NT2/D1 (cell line): ENCODE data around the gene ZP2.
"Not testable (repeated sequence)": the region's sequence is repeated elsewhere in the genome, so short reads cannot be mapped to it uniquely, and the experiment has no call there.

ENCODE experiments used
- DNase-seq: peaks from one replicate; pipeline ENCODE4 v3.0.0-alpha.2; 2011; ENCODE audit warnings: low read depth, low spot score
- H3K27me3 ChIP-seq: 2 replicates; pipeline ENCODE4 v1.6.0; 2011; ENCODE audit warnings: mild to moderate bottlenecking; ENCODE audit not compliant: insufficient read length, insufficient read depth
- H3K36me3 ChIP-seq: 2 replicates; pipeline ENCODE4 v1.6.1; 2011; ENCODE audit warnings: mild to moderate bottlenecking, low read length, mixed read lengths; ENCODE audit not compliant: insufficient read depth, insufficient read length
- H3K4me1 ChIP-seq: 2 replicates; pipeline ENCODE4 v1.5.1; 2011; ENCODE audit not compliant: insufficient read depth, insufficient read length
- H3K4me3 ChIP-seq: 2 replicates; pipeline ENCODE4 v1.5.1; 2011; ENCODE audit warnings: low read depth; ENCODE audit not compliant: insufficient read length
- H3K9ac ChIP-seq: 2 replicates; pipeline ENCODE4 v1.6.0; 2011; ENCODE audit warnings: low read depth; ENCODE audit not compliant: insufficient read length
- H3K9me3 ChIP-seq: 2 replicates; pipeline ENCODE4 v1.5.1; 2011; ENCODE audit warnings: mild to moderate bottlenecking, low read length; ENCODE audit not compliant: insufficient read depth
- SUZ12 ChIP-seq: IDR thresholded peaks from 2 replicates; pipeline ENCODE4 v1.6.1; 2011; ENCODE audit not compliant: insufficient read length, insufficient read depth; ENCODE audit errors: extremely low read depth
- YY1 ChIP-seq: IDR thresholded peaks from 2 replicates; pipeline ENCODE4 v1.6.1; 2011; ENCODE audit not compliant: insufficient read length, insufficient read depth
- ZNF274 ChIP-seq: IDR thresholded peaks from 2 replicates; pipeline ENCODE4 v1.6.1; 2011; ENCODE audit warnings: mild to moderate bottlenecking, low read depth, low read length

The ZP2 gene

GRCh38 chr16:21183995-21184394 lies 27.4 kb downstream of the ZP2 start:
- Histone ChIP-seq H3K9me3 (peaks cover 21% of the 10 kb centered on the region; the same call in 1 of the 2 replicates), H3K4me3 (no peak overlapping the region), H3K4me1 (peaks cover 4% of the 10 kb centered on the region), H3K27me3 (peaks cover 7% of the 10 kb centered on the region), H3K9ac (no peak overlapping the region), H3K36me3 (peaks cover 29% of the 10 kb centered on the region)
- no peak for DNase-seq
- TF ChIP-seq SUZ12, result no peak
- no peak for TF ChIP-seq ZNF274
- no peak for TF ChIP-seq YY1

- TF ChIP-seq SUZ12 (no peak), ZNF274 (no peak), YY1 (no peak)
- H3K4me1 ChIP-seq, result no peaks in the 10 kb centered on the region
- no peak for DNase-seq
- H3K9me3 ChIP-seq, result peaks cover 31% of the 10 kb centered on the region; the same call in 1 of the 2 replicates
- H3K4me3 ChIP-seq, result no peak overlapping the region
- H3K36me3 ChIP-seq, result peaks cover 58% of the 10 kb centered on the region
- no peak overlapping the region for H3K9ac ChIP-seq
- H3K27me3 ChIP-seq, result no peaks in the 10 kb centered on the region
Measured at GRCh38 chr16:21179983-21180365, 31.4 kb downstream of the ZP2 start.

GRCh38 chr16:21179126-21179982 lies 32.0 kb downstream of the ZP2 start:
- no peak overlapping the region for H3K9ac ChIP-seq
- no peaks in the 10 kb centered on the region for H3K4me1 ChIP-seq
- H3K36me3 ChIP-seq, result peaks cover 63% of the 10 kb centered on the region
- TF ChIP-seq YY1 (no peak), SUZ12 (no peak), ZNF274 (no peak)
- DNase-seq, result no peak
- H3K4me3 ChIP-seq, result no peak overlapping the region
- H3K9me3 ChIP-seq, result peaks cover 31% of the 10 kb centered on the region; the same call in 1 of the 2 replicates
- H3K27me3 ChIP-seq, result no peaks in the 10 kb centered on the region

- no peak overlapping the region for H3K9ac ChIP-seq
- H3K27me3 ChIP-seq, result no peaks in the 10 kb centered on the region
- H3K4me1 ChIP-seq, result no peaks in the 10 kb centered on the region
- H3K36me3 ChIP-seq, result peaks cover 81% of the 10 kb centered on the region
- 0 out of 2 replicates have a peak, but pooled peaks cover 11% of the 10 kb centered on the region for H3K9me3 ChIP-seq
- no peak overlapping the region for H3K4me3 ChIP-seq
- no peak for TF ChIP-seq YY1
- TF ChIP-seq SUZ12, result no peak
- TF ChIP-seq ZNF274, result no peak
- no peak for DNase-seq
Measured at GRCh38 chr16:21175397-21175796, 36.0 kb downstream of the ZP2 start.

GRCh38 chr16:21172650-21173049 lies 38.7 kb downstream of the ZP2 start:
- H3K27me3 ChIP-seq, result no peaks in the 10 kb centered on the region
- H3K4me1 ChIP-seq, result no peaks in the 10 kb centered on the region
- TF ChIP-seq YY1 (no peak), ZNF274 (no peak), SUZ12 (no peak)
- H3K9ac ChIP-seq, result no peak overlapping the region
- DNase-seq, result no peak
- H3K9me3 ChIP-seq, result 0 out of 2 replicates have a peak, but pooled peaks cover 1% of the 10 kb centered on the region
- H3K36me3 ChIP-seq, result peaks cover 69% of the 10 kb centered on the region
- no peak overlapping the region for H3K4me3 ChIP-seq

- H3K9me3 ChIP-seq, H3K4me3 ChIP-seq, H3K27me3 ChIP-seq, H3K9ac ChIP-seq, H3K4me1 ChIP-seq, DNase-seq: not testable (repeated sequence)
- H3K36me3 ChIP-seq, result peaks cover 67% of the 10 kb centered on the region
Measured at GRCh38 chr16:21170116-21170515, 41.3 kb downstream of the ZP2 start.

GRCh38 chr16:21169249-21169981 lies 42.0 kb downstream of the ZP2 start:
- Histone ChIP-seq H3K27me3 (no peaks in the 10 kb centered on the region), H3K9ac (no peak overlapping the region), H3K9me3 (no peaks in the 10 kb centered on the region), H3K4me3 (no peak overlapping the region), H3K4me1 (peaks cover 2% of the 10 kb centered on the region), H3K36me3 (peaks cover 68% of the 10 kb centered on the region)
- DNase-seq, result no peak
- no peak for TF ChIP-seq SUZ12
- TF ChIP-seq YY1, result no peak
- TF ChIP-seq ZNF274, result no peak
